ENCODE results near the gene WDR72.
"Not testable (repeated sequence)": the region's sequence is repeated elsewhere in the genome, so short reads cannot be mapped to it uniquely, and the experiment has no call there.

WDR72 gene

GRCh38 chr15:53759411-53759931, at the start of gene WDR72:
WDR72 (minus strand) TSS chr15:53759663; CDS start chr15:53733149, 26,514 bp downstream.
- no peak for DNase-seq (ENCODE audit: low read depth in 2 of 2)

- no peak for DNase-seq (ENCODE audit: low read depth in 2 of 2)
These were observed 48.7 kb upstream of the WDR72 start for GRCh38 chr15:53808058-53808706.

GRCh38 chr15:53807501-53807900, 48.0 kb upstream of the WDR72 start:
- DNase-seq (ENCODE audit: low read depth in 2 of 2): no peak

- no peak for DNase-seq (ENCODE audit: low read depth in 2 of 2)
These were observed 43.2 kb upstream of the WDR72 start for GRCh38 chr15:53802672-53803071.

- DNase-seq (ENCODE audit: low read depth in 2 of 2): no peak
These were observed 32.1 kb upstream of the WDR72 start for GRCh38 chr15:53791581-53791980.

GRCh38 chr15:53789654-53790375, 30.4 kb upstream of the WDR72 start:
- no peak for DNase-seq (ENCODE audit: low read depth in 2 of 2)

GRCh38 chr15:53786401-53786800, 26.9 kb upstream of the WDR72 start:
- DNase-seq (ENCODE audit: low read depth in 2 of 2): no peak

GRCh38 chr15:53785241-53785640, 25.8 kb upstream of the WDR72 start:
- DNase-seq (ENCODE audit: low read depth in 2 of 2): not testable (repeated sequence)

- no peak for DNase-seq (ENCODE audit: low read depth in 2 of 2)
These were observed 3.5 kb upstream of the WDR72 start for GRCh38 chr15:53762916-53763315.

GRCh38 chr15:53758412-53758811, 1.1 kb downstream of the WDR72 start:
- DNase-seq (ENCODE audit: low read depth in 2 of 2): no peak

- no peak for DNase-seq (ENCODE audit: low read depth in 2 of 2)
These were observed 1.6 kb downstream of the WDR72 start for GRCh38 chr15:53757906-53758305.

- no peak for DNase-seq (ENCODE audit: low read depth in 2 of 2)
These were observed 5.7 kb downstream of the WDR72 start for GRCh38 chr15:53753813-53754212.

- no peak for DNase-seq (ENCODE audit: low read depth in 2 of 2)
These were observed 7.1 kb downstream of the WDR72 start for GRCh38 chr15:53752406-53752805.

- no peak for DNase-seq (ENCODE audit: low read depth in 2 of 2)
These were observed 11.9 kb downstream of the WDR72 start for GRCh38 chr15:53747501-53748068.

- no peak for DNase-seq (ENCODE audit: low read depth in 2 of 2)
These were observed 13.4 kb downstream of the WDR72 start for GRCh38 chr15:53746101-53746500.

GRCh38 chr15:53739651-53740050, 19.8 kb downstream of the WDR72 start:
- no peak for DNase-seq (ENCODE audit: low read depth in 2 of 2)

- DNase-seq (ENCODE audit: low read depth in 2 of 2): no peak
These were observed 20.3 kb downstream of the WDR72 start for GRCh38 chr15:53739187-53739586.

- no peak for DNase-seq (ENCODE audit: low read depth in 2 of 2)
These were observed 38.0 kb downstream of the WDR72 start for GRCh38 chr15:53721334-53722087.

GRCh38 chr15:53716909-53717876, 42.3 kb downstream of the WDR72 start:
- DNase-seq (ENCODE audit: low read depth in 2 of 2): no peak

- no peak for DNase-seq (ENCODE audit: low read depth in 2 of 2)
These were observed 46.2 kb downstream of the WDR72 start for GRCh38 chr15:53713218-53713617.

GRCh38 chr15:53710906-53711305, 48.6 kb downstream of the WDR72 start:
- no peak for DNase-seq (ENCODE audit: low read depth in 2 of 2)
